ENCODE results near the gene WAC. TPM values are rescaled to one million over a fixed set of nuclear protein-coding genes. Genes with fewer than 3 reads are reported as not detected.

The WAC gene
- total and polyA plus RNA-seq, 7 donors = 33.9 to 79.9 (median 64.2) TPM

DNA sequence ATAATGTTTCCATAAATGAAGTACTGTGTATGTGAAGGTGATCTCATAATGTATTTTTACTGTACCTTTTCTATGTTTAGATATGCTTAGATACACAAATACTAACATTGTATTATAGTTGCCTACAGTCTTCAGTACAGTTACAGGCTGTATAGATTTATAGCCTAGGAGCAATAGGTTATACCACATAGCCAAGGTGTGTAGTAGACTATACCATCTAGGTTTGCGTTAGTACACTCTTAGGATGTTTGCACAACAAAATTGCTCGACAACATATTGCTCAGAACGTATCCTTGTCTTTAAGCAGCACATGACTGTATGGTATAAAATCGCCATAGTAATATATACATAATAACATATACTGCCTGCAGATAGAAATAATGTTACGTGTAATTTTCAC lies 42.9 kb downstream of the WAC start:
- intact Hi-C loops (cut with DNase I) = no loop called here
- TF ChIP-seq, protein P1, sequence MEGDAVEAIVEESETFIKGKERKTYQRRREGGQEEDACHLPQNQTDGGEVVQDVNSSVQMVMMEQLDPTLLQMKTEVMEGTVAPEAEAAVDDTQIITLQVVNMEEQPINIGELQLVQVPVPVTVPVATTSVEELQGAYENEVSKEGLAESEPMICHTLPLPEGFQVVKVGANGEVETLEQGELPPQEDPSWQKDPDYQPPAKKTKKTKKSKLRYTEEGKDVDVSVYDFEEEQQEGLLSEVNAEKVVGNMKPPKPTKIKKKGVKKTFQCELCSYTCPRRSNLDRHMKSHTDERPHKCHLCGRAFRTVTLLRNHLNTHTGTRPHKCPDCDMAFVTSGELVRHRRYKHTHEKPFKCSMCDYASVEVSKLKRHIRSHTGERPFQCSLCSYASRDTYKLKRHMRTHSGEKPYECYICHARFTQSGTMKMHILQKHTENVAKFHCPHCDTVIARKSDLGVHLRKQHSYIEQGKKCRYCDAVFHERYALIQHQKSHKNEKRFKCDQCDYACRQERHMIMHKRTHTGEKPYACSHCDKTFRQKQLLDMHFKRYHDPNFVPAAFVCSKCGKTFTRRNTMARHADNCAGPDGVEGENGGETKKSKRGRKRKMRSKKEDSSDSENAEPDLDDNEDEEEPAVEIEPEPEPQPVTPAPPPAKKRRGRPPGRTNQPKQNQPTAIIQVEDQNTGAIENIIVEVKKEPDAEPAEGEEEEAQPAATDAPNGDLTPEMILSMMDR (IDR thresholded peaks at IDR 0.05) = no peak
- no peak overlapping the region for H3K27ac ChIP-seq
- peaks cover 0 to 7% of the 10 kb centered on the region in 2 donors for H3K36me3 ChIP-seq (ENCODE audit: insufficient read depth in 1 of 2, low read depth in 1 of 2)
- 92 to 96% (median 94%) methylated on average over 5 of the region's 5 CpGs for WGBS, 3 donors
- ATAC-seq (no peak), DNase-seq (no peak)
- no peaks in the 10 kb centered on the region for H3K27me3 ChIP-seq (ENCODE audit: insufficient read depth in 3 of 3, low read length in 2 of 3)
- peaks cover 85% of the 10 kb centered on the region for H3K4me1 ChIP-seq
- no peaks in the 10 kb centered on the region for H3K9me3 ChIP-seq
- no peak overlapping the region for H3K4me3 ChIP-seq

- no peak overlapping the region for H3K4me3 ChIP-seq
- no peaks in the 10 kb centered on the region for H3K27me3 ChIP-seq (ENCODE audit: insufficient read depth in 3 of 3, low read length in 2 of 3)
- ATAC-seq = peak; percentile 76 to 83 (median 80)
- intact Hi-C loops (cut with DNase I) = no loop called here
- H3K36me3 ChIP-seq (ENCODE audit: insufficient read depth in 1 of 2, low read depth in 1 of 2) = peaks cover 0 to 5% of the 10 kb centered on the region in 2 donors
- peak overlapping the region; percentile 46 for H3K27ac ChIP-seq
- TF ChIP-seq, protein P1 (IDR thresholded peaks at IDR 0.05) = no peak
- no peaks in the 10 kb centered on the region for H3K9me3 ChIP-seq
- peaks cover 89% of the 10 kb centered on the region for H3K4me1 ChIP-seq
- 47 to 70% (median 47%) methylated on average over 4 of the region's 4 CpGs for WGBS, 3 donors
- DNase-seq = no peak
Observed at GRCh38 chr10:28577506-28577905, 44.6 kb downstream of the WAC start.

GRCh38 chr10:28578454-28578853 lies 45.5 kb downstream of the WAC start:
- Histone ChIP-seq H3K9me3 (no peaks in the 10 kb centered on the region), H3K36me3 (ENCODE audit: insufficient read depth in 1 of 2, low read depth in 1 of 2) (peaks cover 0 to 12% of the 10 kb centered on the region in 2 donors), H3K27me3 (ENCODE audit: insufficient read depth in 3 of 3, low read length in 2 of 3) (no peaks in the 10 kb centered on the region), H3K4me1 (peaks cover 80% of the 10 kb centered on the region), H3K27ac (peak overlapping the region; percentile 31), H3K4me3 (no peak overlapping the region)
- ATAC-seq = no peak
- WGBS, 3 donors = 87 to 91% (median 89%) methylated on average over 2 of the region's 2 CpGs
- intact Hi-C loops (cut with DNase I) = no loop called here
- DNase-seq = no peak
- TF ChIP-seq, protein P1 (IDR thresholded peaks at IDR 0.05) = no peak

DNA sequence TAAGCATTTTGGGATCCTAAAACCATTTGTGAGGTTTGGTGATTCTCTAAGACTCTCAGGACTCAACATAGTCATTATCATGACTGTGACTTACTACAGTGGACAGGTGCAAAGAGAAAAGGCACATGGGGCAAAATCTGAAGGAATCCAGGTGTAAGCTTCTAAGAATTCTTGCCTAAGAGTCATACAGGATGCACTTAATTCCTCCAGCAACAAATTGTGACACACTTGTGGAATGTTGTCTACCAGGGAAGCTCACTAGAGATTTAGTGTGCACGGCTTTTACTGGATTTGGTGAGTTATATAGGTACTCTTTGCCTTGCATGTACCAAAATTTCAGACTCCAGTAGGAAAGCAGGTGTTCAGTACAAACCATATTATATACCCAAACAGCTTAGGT lies 47.9 kb downstream of the WAC start:
- DNase-seq (no peak), ATAC-seq (peak in 1 of 4 donors; percentile 18)
- peaks cover 66% of the 10 kb centered on the region for H3K4me1 ChIP-seq
- TF ChIP-seq, protein P1 (IDR thresholded peaks at IDR 0.05) = no peak
- no peaks in the 10 kb centered on the region for H3K27me3 ChIP-seq (ENCODE audit: insufficient read depth in 3 of 3, low read length in 2 of 3)
- no peaks in the 10 kb centered on the region for H3K9me3 ChIP-seq
- intact Hi-C loops (cut with DNase I) = no loop called here
- no peak overlapping the region for H3K27ac ChIP-seq
- H3K36me3 ChIP-seq (ENCODE audit: insufficient read depth in 1 of 2, low read depth in 1 of 2) = peaks cover 0 to 29% of the 10 kb centered on the region in 2 donors
- 91 to 100% (median 95%) methylated on average over 1 of the region's 1 CpG for WGBS, 3 donors
- H3K4me3 ChIP-seq = no peak overlapping the region

DNA sequence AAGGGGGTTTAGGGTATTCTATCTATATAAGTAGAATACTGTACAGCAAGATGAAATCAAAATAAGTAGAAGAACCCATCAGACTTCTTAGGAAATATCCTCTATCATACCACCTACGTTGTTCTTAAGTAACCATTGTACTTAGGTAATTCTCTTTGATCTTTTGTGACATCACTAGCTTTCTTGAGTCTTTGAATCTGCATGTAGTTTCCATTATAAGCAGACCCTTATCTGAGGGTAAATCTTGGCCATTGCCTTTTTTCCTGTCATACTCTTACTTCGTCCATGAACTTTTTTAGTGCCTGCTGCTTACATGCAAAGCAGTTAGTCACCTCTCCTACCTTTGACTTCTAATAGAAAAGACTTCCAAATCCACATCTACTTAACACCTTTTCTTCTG lies 49.0 kb downstream of the WAC start:
- 68 to 81% (median 79%) methylated on average over 2 of the region's 2 CpGs for WGBS, 3 donors
- Histone ChIP-seq H3K9me3 (no peaks in the 10 kb centered on the region), H3K36me3 (ENCODE audit: insufficient read depth in 1 of 2, low read depth in 1 of 2) (peaks cover 0 to 29% of the 10 kb centered on the region in 2 donors), H3K4me1 (peaks cover 60% of the 10 kb centered on the region), H3K27ac (no peak overlapping the region), H3K27me3 (ENCODE audit: insufficient read depth in 3 of 3, low read length in 2 of 3) (no peaks in the 10 kb centered on the region), H3K4me3 (no peak overlapping the region)
- TF ChIP-seq, protein P1 (IDR thresholded peaks at IDR 0.05) = no peak
- DNase-seq = no peak
- ATAC-seq = no peak
- intact Hi-C loops (cut with DNase I) = no loop called here
